AML-193 (cell line): ENCODE results near the gene NLRC5.
"Not testable (repeated sequence)": the region's sequence is repeated elsewhere in the genome, so short reads cannot be mapped to it uniquely, and the experiment has no call there.

Source experiments
- DNase-seq, 2 experiments: peaks; one replicate each; lab custom pipeline; 2025; lab: John Stamatoyannopoulos, UW

Gene NLRC5

DNA sequence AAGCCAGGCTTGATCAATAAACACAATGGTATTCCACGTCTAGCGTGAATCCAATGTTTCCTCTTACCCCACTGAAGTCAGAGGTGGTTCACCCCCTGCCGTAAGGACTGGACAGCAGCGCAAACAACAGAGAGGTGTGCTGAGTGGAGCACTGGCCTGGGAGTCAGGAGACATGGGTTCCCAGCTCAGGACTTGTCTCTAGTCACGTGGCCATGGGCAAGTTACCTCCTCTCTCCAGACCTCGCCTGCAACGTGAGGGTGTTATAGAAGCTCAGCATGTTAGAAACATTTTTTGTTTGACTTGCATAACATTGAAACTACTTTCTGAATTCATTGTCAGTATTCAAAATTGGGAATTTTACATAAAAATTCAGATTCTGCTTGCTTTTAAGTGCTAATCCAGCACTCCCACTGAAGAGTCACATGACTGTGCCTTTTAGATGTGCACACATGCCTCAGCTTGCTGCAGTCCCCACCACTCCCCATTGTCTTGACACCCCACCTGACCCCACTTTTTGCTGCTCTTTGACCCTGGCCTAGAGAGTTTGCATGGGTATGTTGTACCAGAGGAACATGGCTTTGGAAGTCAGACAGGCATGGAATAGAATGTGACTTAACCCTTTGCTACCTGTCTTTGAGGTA lies 94.2 kb downstream of the NLRC5 start:
- DNase-seq = no peak

GRCh38 chr16:57084257-57084770 lies 95.0 kb downstream of the NLRC5 start:
- peak; percentile 77 to 81 for DNase-seq

- peak; percentile 93 to 95 for DNase-seq
Observed at GRCh38 chr16:57084996-57085395, 95.6 kb downstream of the NLRC5 start.

DNA sequence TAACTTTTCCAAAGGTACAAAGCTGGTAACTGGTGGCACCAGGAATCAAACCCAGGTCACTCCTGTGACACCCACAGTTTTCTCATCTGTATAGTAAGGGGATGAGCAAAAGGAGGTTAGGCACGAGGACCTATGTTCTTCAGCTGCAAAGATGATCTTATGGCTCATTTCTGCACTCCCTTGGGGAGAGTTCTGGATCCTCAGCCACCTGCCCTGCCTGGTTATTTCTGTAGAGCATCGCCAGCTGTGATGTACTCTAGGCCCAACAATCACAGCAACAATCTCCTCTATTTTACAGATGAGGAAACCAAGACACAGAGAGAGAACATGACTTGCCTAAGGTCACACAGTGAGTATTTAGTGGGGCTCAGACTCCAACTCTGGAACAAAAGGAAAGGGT lies 97.6 kb downstream of the NLRC5 start:
- DNase-seq = no peak

DNA sequence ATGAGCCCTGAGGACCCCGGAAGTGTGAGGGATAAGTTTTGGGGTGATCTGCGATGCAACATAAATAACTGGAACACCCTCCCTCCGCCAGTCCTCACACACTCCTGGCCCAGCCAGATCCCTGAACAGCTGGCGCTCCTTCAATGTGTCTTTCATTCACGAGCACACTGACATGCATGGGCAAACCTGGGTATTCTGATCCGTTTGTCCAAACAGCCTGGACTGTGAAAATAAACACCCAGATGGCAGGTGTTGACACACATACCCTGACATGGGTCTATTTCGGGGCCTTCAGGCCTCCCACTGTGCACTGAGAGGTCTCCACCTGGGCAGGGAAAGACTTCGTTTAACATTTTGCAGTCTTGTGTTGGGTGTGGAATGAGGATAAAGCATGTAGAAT lies 100.0 kb downstream of the NLRC5 start:
- DNase-seq = no peak

DNA sequence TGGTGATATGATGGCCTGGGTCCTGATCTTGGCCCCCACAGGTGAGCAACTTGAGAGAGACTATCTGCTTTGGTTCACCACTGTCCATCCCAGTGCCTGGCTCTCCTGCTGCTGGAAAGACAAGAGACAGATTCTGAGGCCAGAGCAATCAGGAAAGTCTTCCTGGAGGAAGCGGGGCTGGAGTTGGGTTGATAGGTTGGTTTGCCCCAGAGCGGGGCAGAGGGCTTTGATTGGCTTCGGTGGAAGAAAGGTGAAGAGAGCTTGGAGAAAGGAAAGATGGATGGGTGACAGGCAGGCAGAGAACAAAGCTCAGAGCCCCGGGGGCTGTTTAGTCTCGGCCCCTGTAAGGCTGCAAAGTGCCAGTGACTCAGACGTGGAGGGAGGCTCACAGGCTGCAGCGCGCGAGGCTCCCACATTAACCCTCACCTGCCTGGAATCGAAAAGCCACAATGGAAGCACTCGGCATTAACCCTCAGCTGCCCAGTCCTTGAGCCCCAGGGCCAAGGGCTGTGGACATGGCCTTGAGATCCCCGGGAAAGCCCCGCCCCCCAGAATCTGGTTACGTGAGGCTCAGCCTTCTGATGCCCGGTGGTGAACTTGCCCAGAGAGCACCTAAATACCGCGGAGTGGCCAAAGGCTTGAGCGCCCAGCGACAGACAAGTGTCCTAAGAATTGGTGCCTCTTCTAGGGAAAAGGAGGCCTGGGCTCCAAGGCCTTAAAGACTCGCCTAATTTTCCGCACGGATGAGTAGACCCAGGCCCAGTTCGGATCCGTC lies 102.0 kb downstream of the NLRC5 start:
- DNase-seq = no peak

DNA sequence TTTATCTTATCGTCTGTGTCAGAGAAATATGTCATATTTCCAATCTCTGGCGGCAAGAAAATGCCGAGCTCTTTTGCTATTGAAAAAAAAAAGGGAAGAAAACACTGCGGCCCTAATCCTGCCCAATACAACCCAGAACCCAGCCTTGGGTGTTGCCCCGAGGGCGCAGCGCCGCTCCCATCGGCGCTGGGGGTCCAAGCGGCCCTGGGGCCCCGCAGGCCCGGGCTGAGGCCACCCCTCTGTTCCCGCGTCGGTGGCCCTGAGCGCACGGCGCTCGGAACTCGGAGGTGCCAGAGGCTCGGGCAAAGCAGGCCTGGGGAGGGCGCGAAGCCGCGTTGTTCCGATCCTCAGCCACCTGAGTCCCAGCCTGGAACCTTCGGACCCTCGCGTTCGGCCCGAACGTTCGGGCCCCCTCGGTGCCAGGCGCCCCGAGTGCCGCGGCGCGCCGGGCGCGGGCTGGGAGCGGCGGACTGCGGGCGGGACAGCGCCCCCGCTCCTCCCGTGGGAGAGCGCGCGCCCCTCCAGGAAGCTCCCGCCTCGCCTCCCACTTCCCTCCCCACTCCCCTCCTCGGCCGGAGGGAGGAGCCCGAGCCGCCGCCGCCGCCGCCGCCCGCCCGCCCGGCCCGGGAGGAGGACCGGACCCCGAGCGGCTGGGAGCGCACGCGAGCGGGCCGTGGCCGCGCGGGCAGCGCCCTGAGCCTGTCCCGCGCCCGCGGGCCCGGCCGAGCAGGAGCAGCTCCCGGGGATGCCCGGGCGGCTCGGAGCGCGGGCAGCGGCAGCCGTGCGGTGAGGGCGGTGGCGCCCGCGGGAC lies 102.8 kb downstream of the NLRC5 start, which contains the start of gene CPNE2:
CPNE2 (plus strand) TSS at position 609 of the 811 bp plus-strand sequence. CDS start 18,160 bp downstream, outside the sequence.
- peak; percentile 15 to 33 for DNase-seq

DNA sequence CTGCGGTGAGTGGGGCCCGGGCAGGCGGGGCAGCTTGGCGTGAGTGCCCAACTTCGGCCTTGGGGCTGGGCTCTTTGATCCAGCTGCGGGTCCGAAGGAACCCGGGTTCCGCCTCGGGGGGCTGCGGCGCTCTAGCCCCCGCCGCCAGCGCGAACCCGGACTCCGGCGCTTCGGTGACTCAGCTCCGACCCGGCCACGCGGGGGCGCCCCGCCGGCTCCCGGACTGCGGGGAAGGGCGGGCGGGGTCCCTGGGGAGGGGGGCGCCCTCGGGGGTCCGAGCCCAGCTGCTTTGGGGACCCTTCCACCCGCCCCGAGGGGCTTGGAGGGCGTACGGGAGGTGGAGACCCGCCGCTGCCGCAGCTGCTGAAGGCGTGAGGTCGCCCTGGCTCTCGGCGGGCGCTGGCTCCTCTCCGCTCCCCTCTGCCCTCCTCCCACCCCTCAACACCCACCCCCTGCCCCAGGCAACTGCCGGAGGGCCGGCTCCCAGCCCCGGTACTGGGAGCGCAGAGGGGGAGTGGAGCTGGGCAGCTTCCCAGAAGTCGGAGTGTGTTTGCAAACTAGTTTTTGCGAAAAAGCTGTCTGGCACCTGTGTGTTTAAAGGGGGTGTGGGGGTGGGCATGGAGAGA lies 103.5 kb downstream of the NLRC5 start:
- DNase-seq = peak in 1 of 2 experiments; percentile 29

GRCh38 chr16:57093666-57094564 lies 104.6 kb downstream of the NLRC5 start:
- no peak for DNase-seq

DNA sequence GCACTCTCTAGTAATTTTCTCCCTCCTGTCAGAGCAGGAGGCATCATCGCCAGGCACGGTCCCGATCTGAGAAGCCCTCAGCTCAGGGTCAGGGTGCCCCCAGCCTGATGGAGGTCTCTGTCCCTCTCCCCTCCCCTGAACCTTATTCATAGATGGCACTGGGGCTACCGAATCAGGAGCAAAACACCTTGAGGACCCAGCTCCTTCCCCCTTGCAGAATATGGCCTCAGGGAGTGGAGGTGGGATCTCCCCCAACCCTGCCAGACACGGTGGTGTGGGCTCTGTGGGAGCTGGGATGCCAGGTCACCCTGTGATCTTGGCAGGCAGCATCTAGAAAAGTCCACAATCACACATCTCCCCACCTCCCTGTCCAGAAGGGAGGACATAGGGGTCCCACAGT lies 105.6 kb downstream of the NLRC5 start:
- DNase-seq = no peak

GRCh38 chr16:57096192-57096591 lies 106.8 kb downstream of the NLRC5 start:
- no peak for DNase-seq

- no peak for DNase-seq
Observed at GRCh38 chr16:57096793-57097192, 107.4 kb downstream of the NLRC5 start.

DNA sequence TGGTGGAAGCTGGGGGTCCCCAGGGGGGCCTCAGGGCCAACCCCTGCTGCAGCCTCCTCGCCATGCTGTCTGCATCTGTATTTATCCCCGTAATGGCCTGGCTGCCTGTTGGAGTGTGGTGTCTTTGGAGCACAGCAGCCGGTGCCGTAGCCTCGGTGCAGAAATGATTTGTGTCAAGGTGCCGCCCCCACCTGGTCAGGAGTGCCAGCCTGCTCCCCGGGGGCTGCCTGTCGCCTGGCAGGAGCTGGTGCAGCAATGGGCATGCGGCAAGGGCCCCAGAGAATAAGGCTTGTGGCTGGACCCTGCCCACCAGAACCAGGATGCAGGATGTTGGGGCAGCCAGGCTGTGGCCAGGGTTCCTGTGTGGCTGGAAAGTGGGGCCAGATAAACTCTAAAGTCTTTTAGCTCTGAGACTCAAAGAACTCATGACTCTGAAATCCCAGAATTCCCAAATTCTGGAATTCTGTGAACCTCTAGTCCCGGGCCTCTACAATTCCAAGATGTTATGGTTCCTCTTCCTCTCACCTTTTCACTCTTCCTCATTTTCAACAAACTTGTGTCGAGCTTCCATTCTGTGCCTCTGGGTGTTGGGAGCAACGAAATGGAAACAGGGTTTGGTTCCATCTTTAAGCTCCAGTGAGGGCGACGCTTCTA lies 109.0 kb downstream of the NLRC5 start:
- DNase-seq = no peak

DNA sequence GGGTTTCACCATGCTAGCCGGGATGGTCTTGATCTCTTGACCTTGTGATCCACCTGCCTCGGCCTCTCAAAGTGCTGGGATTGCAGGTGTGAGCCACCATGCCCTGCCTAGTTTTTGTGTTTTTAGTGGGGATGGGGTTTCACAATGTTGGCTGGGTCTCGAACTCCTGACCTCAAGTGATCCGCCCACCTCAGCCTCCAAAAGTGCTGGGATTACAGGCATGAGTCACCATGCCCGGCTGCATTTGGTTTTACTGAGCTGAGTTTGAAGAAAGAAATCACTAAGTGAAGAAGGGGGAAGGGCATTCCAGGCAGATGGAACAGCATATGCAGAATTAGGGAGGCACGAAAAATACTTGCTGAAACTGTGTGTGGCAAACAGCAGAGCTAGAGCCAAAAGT lies 110.6 kb downstream of the NLRC5 start:
- not testable (repeated sequence) for DNase-seq

DNA sequence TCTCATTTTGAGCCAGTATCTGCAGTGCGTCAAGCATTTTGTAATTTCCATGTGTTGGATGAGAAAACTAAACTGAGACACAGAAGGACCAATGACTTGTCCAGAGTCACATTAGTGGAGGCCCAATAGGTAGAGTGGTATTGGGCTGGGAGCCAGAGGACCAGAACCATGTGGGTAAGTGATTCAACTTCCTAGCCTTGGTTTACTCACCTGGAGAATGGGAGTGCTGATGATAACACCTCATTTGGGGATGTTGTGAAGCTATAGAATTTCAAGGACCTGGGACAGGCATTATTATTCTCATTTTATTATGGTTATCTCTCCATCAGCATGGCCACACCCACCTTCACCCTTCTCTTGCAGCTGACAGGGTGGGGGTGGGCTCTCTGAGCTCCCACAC lies 111.1 kb downstream of the NLRC5 start:
- DNase-seq = no peak

DNA sequence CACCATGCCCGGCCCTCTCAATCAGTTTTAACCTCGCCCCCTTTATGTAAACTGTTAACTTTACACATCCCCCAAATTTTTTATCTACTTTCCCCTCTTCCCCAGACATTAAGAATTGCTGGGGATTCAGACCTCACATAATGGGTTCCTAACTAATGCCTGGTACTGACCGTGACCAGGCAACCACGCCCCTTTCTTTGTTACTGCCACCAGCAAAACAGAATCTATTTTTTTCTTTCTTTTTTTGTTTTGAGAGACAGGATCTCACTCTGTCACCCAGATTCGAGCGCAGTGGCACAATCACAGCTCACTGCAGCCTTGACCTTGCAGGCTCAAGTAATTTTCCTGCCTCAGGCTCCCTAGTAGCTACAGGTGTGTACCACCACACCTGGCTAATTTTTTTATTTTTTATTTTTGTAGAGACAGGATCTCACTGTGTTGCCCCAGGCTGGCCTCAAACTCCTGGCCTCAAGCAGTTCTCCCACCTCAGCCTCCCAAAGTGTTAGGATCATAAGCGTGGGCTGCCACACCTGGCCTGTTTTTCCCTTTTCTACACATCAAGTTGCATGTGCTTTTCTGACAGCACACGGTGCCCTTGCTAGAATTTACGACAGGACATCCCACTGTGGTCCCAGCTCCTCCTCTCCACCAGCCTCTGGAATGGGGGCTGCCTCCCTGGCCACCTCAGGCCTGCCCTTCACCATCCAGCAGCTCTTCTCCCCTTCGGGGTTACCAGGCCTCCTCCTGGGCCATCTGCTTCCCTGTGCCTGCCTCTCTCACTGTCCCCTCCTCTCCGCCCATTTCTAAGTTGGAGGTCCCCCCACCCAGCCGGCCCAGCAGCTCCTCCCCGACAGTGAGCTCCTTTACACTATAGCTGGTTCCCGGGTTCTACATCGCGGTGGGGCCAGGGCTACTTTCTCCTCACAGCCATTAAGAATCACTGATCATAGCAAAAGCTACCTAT lies 113.8 kb downstream of the NLRC5 start:
- no peak for DNase-seq

GRCh38 chr16:57104706-57105105 lies 115.3 kb downstream of the NLRC5 start:
- DNase-seq = no peak

- DNase-seq = no peak
Observed at GRCh38 chr16:57105184-57105583, 115.8 kb downstream of the NLRC5 start.

- DNase-seq = no peak
Observed at GRCh38 chr16:57106767-57107166, 117.4 kb downstream of the NLRC5 start.
